CD4-positive, alpha-beta T cell treated with Interleukin-15 for 4 hours (primary cell): ENCODE measurements around the gene DHX9.

Experiments
- DNase-seq: peaks from one replicate; pipeline ENCODE4 v3.0.0-alpha.2; 2020; ENCODE audit warnings: low spot score

Gene DHX9

GRCh38 chr1:182841368-182841988, 2.3 kb downstream of the DHX9 start:
- DNase-seq = peak; percentile 6

GRCh38 chr1:182842265-182842664, 3.1 kb downstream of the DHX9 start:
- DNase-seq = no peak

GRCh38 chr1:182845379-182845778, 6.2 kb downstream of the DHX9 start:
- DNase-seq = no peak

GRCh38 chr1:182845894-182846293, 6.7 kb downstream of the DHX9 start:
- no peak for DNase-seq

- DNase-seq = no peak
Observed at GRCh38 chr1:182847105-182847504, 8.0 kb downstream of the DHX9 start.

- no peak for DNase-seq
Observed at GRCh38 chr1:182848736-182849135, 9.6 kb downstream of the DHX9 start.

- DNase-seq = no peak
Observed at GRCh38 chr1:182850319-182850718, 11.2 kb downstream of the DHX9 start.

- DNase-seq = no peak
Observed at GRCh38 chr1:182851825-182852224, 12.7 kb downstream of the DHX9 start.

- DNase-seq = no peak
Observed at GRCh38 chr1:182855911-182856310, 16.8 kb downstream of the DHX9 start.

GRCh38 chr1:182857212-182857611, 18.1 kb downstream of the DHX9 start:
- DNase-seq = no peak

- DNase-seq = no peak
Observed at GRCh38 chr1:182860658-182861057, 21.5 kb downstream of the DHX9 start.

- DNase-seq = no peak
Observed at GRCh38 chr1:182861994-182862393, 22.8 kb downstream of the DHX9 start.

GRCh38 chr1:182862827-182863226, 23.7 kb downstream of the DHX9 start:
- no peak for DNase-seq

- no peak for DNase-seq
Observed at GRCh38 chr1:182863940-182864339, 24.8 kb downstream of the DHX9 start.

- no peak for DNase-seq
Observed at GRCh38 chr1:182867861-182868260, 28.7 kb downstream of the DHX9 start.

- DNase-seq = no peak
Observed at GRCh38 chr1:182869241-182869666, 30.1 kb downstream of the DHX9 start.

- DNase-seq = no peak
Observed at GRCh38 chr1:182872881-182873280, 33.7 kb downstream of the DHX9 start.

- no peak for DNase-seq
Observed at GRCh38 chr1:182875889-182876288, 36.7 kb downstream of the DHX9 start.

- DNase-seq = no peak
Observed at GRCh38 chr1:182877331-182877730, 38.2 kb downstream of the DHX9 start.

- DNase-seq = no peak
Observed at GRCh38 chr1:182877842-182878241, 38.7 kb downstream of the DHX9 start.

GRCh38 chr1:182884872-182885271, 45.7 kb downstream of the DHX9 start:
- DNase-seq = no peak

GRCh38 chr1:182885591-182885990, 46.4 kb downstream of the DHX9 start:
- DNase-seq = no peak

GRCh38 chr1:182886985-182887384, 47.8 kb downstream of the DHX9 start:
- no peak for DNase-seq

GRCh38 chr1:182888736-182889531, 49.8 kb downstream of the DHX9 start:
- no peak for DNase-seq
